Smooth muscle cell (in vitro differentiated cells): ENCODE data around the gene UBE2Q1. TPM values are rescaled to one million over a fixed set of nuclear protein-coding genes. Genes with fewer than 3 reads are reported as not detected.

ENCODE experiments used
- DNase-seq: peaks from one replicate; lab custom pipeline; 2025; ENCODE audit not compliant: unreplicated experiment; lab: John Stamatoyannopoulos, UW
- H2AFZ ChIP-seq: fragments of 200-600 bp; sonication (generic); 2 replicates; pipeline ENCODE4 v1.6.0; 2016; ENCODE audit warnings: antibody characterized with exemption, low read depth, mild to moderate bottlenecking
- H3F3A ChIP-seq: fragments of 200-600 bp; sonication (generic); 2 replicates; pipeline ENCODE4 v1.6.0; 2017; ENCODE audit warnings: antibody characterized with exemption, low read depth
- H3K27ac ChIP-seq: fragments of 200-600 bp; sonication (generic); 2 replicates; pipeline ENCODE4 v1.5.1; 2016; ENCODE audit warnings: low read depth, mild to moderate bottlenecking
- H3K27me3 ChIP-seq: fragments of 200-600 bp; sonication (generic); 2 replicates; pipeline ENCODE4 v1.6.1; 2016; ENCODE audit warnings: low read depth, mild to moderate bottlenecking
- H3K36me3 ChIP-seq: fragments of 200-600 bp; sonication (generic); 2 replicates; pipeline ENCODE4 v1.5.1; 2016; ENCODE audit warnings: low read depth
- H3K4me1 ChIP-seq: fragments of 200-600 bp; sonication (generic); 2 replicates; pipeline ENCODE4 v1.5.1; 2016; ENCODE audit warnings: low read depth
- H3K4me2 ChIP-seq: fragments of 200-600 bp; sonication (generic); 2 replicates; pipeline ENCODE4 v1.6.0; 2016; ENCODE audit warnings: mild to moderate bottlenecking
- H3K4me3 ChIP-seq: fragments of 200-600 bp; sonication (generic); 2 replicates; pipeline ENCODE4 v1.5.1; 2016; ENCODE audit warnings: mild to moderate bottlenecking
- H3K79me2 ChIP-seq: fragments of 200-600 bp; sonication (generic); 2 replicates; pipeline ENCODE4 v1.6.0; 2016; ENCODE audit warnings: low read depth, mild to moderate bottlenecking
- H3K9ac ChIP-seq: fragments of 200-600 bp; sonication (generic); 2 replicates; pipeline ENCODE4 v1.6.0; 2016; ENCODE audit warnings: low read depth
- H3K9me3 ChIP-seq: fragments of 200-600 bp; sonication (generic); replicated peaks from 2 replicates; pipeline ENCODE4 v1.5.1; 2016; ENCODE audit warnings: low read depth
- H4K20me1 ChIP-seq: fragments of 200-600 bp; sonication (generic); 2 replicates; pipeline ENCODE4 v1.6.0; 2016; ENCODE audit warnings: low read depth
- WGBS: methylation state at CpG from one replicate; pipeline ENCODE4 v1.1.7; 2016; ENCODE audit warnings: low lambda C conversion rate; 5-methylcytosine and 5-hydroxymethylcytosine counted together
- polyA plus RNA-seq: library from polyadenylated mRNA; unstranded; fragments of >200 nt; fragmentation: Nextera tagmentation; extraction: Ambion mirVana; gene quantifications from 2 replicates; pipeline ENCODE4 v1.2.1, GENCODE V29; 2016
- total RNA-seq: library from RNA; depleted of rRNA; stranded (reverse); fragments of >200 nt; gene quantifications from 2 replicates; pipeline ENCODE4 v1.2.3, GENCODE V29; 2014
- TF ChIP-seq, protein P1 (sequence below): fragments of 200-600 bp; sonication (generic); IDR thresholded peaks from 2 replicates; pipeline ENCODE4 v1.5.1; 2017; ENCODE audit warnings: borderline replicate concordance, mild to moderate bottlenecking, antibody characterized with exemption; ENCODE audit not compliant: insufficient read depth, poor library complexity, severe bottlenecking

Gene UBE2Q1
- total RNA-seq (15.1 and 20.4 TPM in 2 replicates), polyA plus RNA-seq (36.7 and 37.9 TPM in 2 replicates)

DNA sequence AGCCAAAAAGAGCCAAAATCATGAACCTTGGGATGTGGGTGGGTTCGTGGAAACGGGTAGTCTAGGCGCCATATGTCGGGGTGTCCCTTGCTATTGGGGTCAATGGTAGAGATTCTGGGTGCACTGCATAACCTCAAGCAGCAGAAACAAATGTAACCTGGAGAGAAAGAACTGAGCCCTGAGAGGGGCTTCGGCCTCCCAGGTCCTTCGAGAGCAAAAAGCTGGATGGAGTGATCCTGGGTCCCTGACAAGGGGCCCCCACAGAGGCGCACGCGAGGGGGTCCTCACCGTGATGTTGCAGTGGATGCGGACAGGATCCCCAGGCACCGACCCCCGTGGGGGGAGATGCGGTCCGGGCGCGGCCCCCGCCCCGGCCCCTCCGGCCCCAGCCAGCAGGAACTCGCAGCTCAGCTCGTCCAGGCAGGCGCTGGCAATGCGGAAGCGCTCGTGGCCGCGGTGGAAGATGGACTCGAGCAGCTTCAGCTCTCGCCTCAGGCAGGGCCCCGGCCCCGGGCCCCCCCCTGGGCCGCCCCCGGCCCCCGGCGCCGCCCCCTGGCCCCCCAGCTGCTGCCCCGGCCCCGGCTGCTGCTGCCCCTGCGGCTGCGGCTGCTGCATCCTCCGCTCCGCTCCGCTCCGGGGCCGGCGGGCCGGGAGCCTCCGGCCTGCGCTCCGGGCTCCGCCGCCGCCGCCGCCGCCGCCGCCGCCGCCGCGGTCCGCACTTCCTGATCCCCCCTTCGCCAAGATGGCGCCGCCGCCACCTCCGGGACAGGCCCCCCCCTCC lies at the start of gene UBE2Q1:
Gene UBE2Q1 (minus strand): TSS at position 724 of the 781 bp plus-strand sequence. CDS start 109 bp downstream, at position 615.
- peak; percentile 38 for DNase-seq

DNA sequence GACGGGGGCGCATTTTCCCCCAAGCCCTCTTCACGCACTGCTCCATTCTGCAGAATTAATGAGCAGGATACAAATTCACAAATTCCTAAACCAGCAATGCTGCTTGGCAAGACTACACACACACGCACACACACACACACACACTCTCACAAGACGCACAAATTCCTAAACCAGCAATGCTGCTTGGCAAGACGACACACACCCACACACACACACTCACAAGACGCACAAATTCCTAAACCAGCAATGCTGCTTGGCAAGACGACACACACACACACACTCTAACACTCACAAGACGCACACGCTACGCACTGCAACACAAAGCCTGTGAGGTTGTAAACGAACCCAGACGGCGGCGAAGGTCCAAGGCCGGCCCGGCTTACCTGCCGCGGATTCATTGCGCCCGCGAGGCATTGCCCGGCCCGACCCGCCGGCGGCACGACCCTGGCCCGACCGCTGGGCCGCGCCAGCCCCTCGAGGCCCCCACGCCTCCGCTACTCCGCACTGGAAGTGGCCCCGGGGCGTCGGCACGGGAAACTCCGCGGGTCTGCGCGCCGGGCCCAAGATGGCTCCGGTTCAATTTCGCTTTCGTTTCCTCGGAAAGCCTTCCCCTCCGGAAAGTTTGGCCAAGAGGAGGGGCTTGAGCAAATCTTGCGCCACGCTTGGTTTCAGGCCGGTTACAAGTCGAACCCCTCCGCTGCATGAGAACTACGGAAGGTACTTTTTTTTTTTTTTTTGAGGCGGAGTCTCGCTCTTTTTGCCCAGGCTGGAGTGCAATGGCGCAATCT lies 49.3 kb upstream of the UBE2Q1 start, which contains the start of gene ADAR:
Gene ADAR (minus strand): TSS at position 578 of the 788 bp plus-strand sequence. CDS start 180 bp downstream, at position 398.
- Histone ChIP-seq H3K4me2 (peak within 1 kb of the TSS; percentile 88), H3K4me1 (peaks cover 18% of the 10 kb centered on the region), H4K20me1 (peaks cover 82% of the 10 kb centered on the region), H3K27ac (peak within 1 kb of the TSS; percentile 95), H3K9me3 (no peaks in the 10 kb centered on the region), H3F3A (peaks cover 5% of the 10 kb centered on the region), H3K9ac (peak within 1 kb of the TSS; percentile 99), H3K4me3 (peak within 1 kb of the TSS; percentile 97), H3K27me3 (no peaks in the 10 kb centered on the region), H3K79me2 (peaks cover 65% of the 10 kb centered on the region), H3K36me3 (no peaks in the 10 kb centered on the region), H2AFZ (peak within 1 kb of the TSS; percentile 28)
- peak; percentile 49 for DNase-seq
- WGBS: 1% methylated on average over 59 of the region's 59 CpGs
- TF ChIP-seq, protein P1, sequence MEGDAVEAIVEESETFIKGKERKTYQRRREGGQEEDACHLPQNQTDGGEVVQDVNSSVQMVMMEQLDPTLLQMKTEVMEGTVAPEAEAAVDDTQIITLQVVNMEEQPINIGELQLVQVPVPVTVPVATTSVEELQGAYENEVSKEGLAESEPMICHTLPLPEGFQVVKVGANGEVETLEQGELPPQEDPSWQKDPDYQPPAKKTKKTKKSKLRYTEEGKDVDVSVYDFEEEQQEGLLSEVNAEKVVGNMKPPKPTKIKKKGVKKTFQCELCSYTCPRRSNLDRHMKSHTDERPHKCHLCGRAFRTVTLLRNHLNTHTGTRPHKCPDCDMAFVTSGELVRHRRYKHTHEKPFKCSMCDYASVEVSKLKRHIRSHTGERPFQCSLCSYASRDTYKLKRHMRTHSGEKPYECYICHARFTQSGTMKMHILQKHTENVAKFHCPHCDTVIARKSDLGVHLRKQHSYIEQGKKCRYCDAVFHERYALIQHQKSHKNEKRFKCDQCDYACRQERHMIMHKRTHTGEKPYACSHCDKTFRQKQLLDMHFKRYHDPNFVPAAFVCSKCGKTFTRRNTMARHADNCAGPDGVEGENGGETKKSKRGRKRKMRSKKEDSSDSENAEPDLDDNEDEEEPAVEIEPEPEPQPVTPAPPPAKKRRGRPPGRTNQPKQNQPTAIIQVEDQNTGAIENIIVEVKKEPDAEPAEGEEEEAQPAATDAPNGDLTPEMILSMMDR: no peak

More for the DNA sequence above, at the start of gene UBE2Q1:
- TF ChIP-seq, protein P1: no peak
- Histone ChIP-seq H4K20me1 (peaks cover 36% of the 10 kb centered on the region), H3K9ac (peak within 1 kb of the TSS; percentile 52), H3K27ac (peak within 1 kb of the TSS; percentile 74), H3K79me2 (peaks cover 26% of the 10 kb centered on the region), H3K27me3 (no peaks in the 10 kb centered on the region), H3K4me1 (peaks cover 3% of the 10 kb centered on the region), H3F3A (peaks cover 7% of the 10 kb centered on the region), H3K9me3 (no peaks in the 10 kb centered on the region), H3K36me3 (peaks cover 3% of the 10 kb centered on the region), H2AFZ (peak within 1 kb of the TSS; percentile 20), H3K4me3 (peak within 1 kb of the TSS; percentile 73), H3K4me2 (peak within 1 kb of the TSS; percentile 93)
- 3% methylated on average over 15 of the region's 69 CpGs for WGBS

DNA sequence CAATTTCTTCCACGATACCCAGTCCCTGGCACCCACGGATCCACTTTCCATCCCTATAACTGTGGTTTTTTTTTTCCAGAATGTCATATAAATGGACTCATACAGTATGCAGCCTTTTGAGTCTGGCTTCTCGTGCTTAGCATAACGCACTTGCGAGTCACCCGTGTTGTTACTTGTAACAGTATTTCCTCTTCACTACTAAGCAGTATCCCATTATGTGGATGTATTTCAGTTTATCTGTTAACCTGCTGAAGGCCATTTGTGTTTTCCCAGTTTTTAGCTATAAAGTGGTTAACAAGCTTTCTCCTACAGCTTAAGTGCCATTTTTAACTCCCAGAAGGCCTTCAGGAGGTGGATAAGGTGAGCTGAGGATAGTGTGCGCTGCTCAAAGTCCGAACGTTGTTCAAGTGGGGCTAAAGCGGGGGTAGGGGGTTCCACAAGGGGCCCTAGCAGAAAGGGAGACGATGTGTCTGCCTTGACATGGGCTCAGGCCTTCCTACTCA lies 48.7 kb upstream of the UBE2Q1 start:
- peak overlapping the region; percentile 99 for H3K9ac ChIP-seq
- TF ChIP-seq, protein P1: no peak
- H3F3A ChIP-seq: peaks cover 5% of the 10 kb centered on the region
- peaks cover 66% of the 10 kb centered on the region for H3K79me2 ChIP-seq
- peak overlapping the region; percentile 97 for H3K4me3 ChIP-seq
- H3K4me2 ChIP-seq: peak overlapping the region; percentile 88
- peaks cover 83% of the 10 kb centered on the region for H4K20me1 ChIP-seq
- H3K27ac ChIP-seq: peak overlapping the region; percentile 95
- no peak for DNase-seq
- no peak overlapping the region for H2AFZ ChIP-seq
- WGBS: 15% methylated on average over 11 of the region's 11 CpGs
- H3K36me3 ChIP-seq: no peaks in the 10 kb centered on the region
- H3K4me1 ChIP-seq: peaks cover 18% of the 10 kb centered on the region
- H3K9me3 ChIP-seq: no peaks in the 10 kb centered on the region
- no peaks in the 10 kb centered on the region for H3K27me3 ChIP-seq
